ENCODE results near the gene GIGYF2. TPM values are rescaled to one million over a fixed set of nuclear protein-coding genes. Genes with fewer than 3 reads are reported as not detected.

GIGYF2 gene
- total RNA-seq, 1 experiment from 2014 or later: 97.2 TPM

- H3K36me3 ChIP-seq: no peaks in the 10 kb centered on the region
- no peak overlapping the region for H3K27ac ChIP-seq
- no peak overlapping the region for H3K4me3 ChIP-seq
- H3K4me1 ChIP-seq: peaks cover 5% of the 10 kb centered on the region; the same call in 1 of the 2 replicates
- H3K9me3 ChIP-seq (replicated peaks): no peaks in the 10 kb centered on the region
- no peak for DNase-seq
- peaks cover 4% of the 10 kb centered on the region; the same call in 1 of the 2 replicates for H3K27me3 ChIP-seq
Observed at GRCh38 chr2:232887171-232887850, 190.2 kb downstream of the GIGYF2 start.

- Histone ChIP-seq H3K27me3 (peaks cover 4% of the 10 kb centered on the region; the same call in 1 of the 2 replicates), H3K9me3 (replicated peaks) (no peaks in the 10 kb centered on the region), H3K27ac (no peak overlapping the region), H3K4me3 (no peak overlapping the region), H3K4me1 (peaks cover 5% of the 10 kb centered on the region; the same call in 1 of the 2 replicates), H3K36me3 (no peaks in the 10 kb centered on the region)
- no peak for DNase-seq
Observed at GRCh38 chr2:232888099-232888836, 191.1 kb downstream of the GIGYF2 start.

- Histone ChIP-seq H3K9me3 (replicated peaks) (no peaks in the 10 kb centered on the region), H3K36me3 (no peaks in the 10 kb centered on the region), H3K27me3 (peaks cover 4% of the 10 kb centered on the region; the same call in 1 of the 2 replicates), H3K27ac (no peak overlapping the region), H3K4me1 (peaks cover 5% of the 10 kb centered on the region; the same call in 1 of the 2 replicates), H3K4me3 (no peak overlapping the region)
- no peak for DNase-seq
Observed at GRCh38 chr2:232888839-232889529, 191.9 kb downstream of the GIGYF2 start.

- Histone ChIP-seq H3K9me3 (replicated peaks) (no peaks in the 10 kb centered on the region), H3K4me1 (peaks cover 5% of the 10 kb centered on the region; the same call in 1 of the 2 replicates), H3K27me3 (peaks cover 4% of the 10 kb centered on the region; the same call in 1 of the 2 replicates), H3K4me3 (no peak overlapping the region), H3K36me3 (no peaks in the 10 kb centered on the region), H3K27ac (no peak overlapping the region)
- no peak for DNase-seq
Observed at GRCh38 chr2:232889876-232890401, 192.8 kb downstream of the GIGYF2 start.

GRCh38 chr2:232890536-232890895, 193.4 kb downstream of the GIGYF2 start:
- no peaks in the 10 kb centered on the region for H3K9me3 ChIP-seq (replicated peaks)
- H3K27me3 ChIP-seq: peaks cover 2% of the 10 kb centered on the region; the same call in 1 of the 2 replicates
- H3K4me1 ChIP-seq: peaks cover 5% of the 10 kb centered on the region; the same call in 1 of the 2 replicates
- H3K36me3 ChIP-seq: no peaks in the 10 kb centered on the region
- no peak for DNase-seq
- peak overlapping the region; percentile 30 for H3K4me3 ChIP-seq
- no peak overlapping the region for H3K27ac ChIP-seq

- Histone ChIP-seq H3K27me3 (no peaks in the 10 kb centered on the region), H3K36me3 (no peaks in the 10 kb centered on the region)
- peak; percentile 56 to 66 for DNase-seq
Observed at GRCh38 chr2:232890896-232891601, 193.9 kb downstream of the GIGYF2 start.

GRCh38 chr2:232891621-232892071, 194.5 kb downstream of the GIGYF2 start:
- H3K9me3 ChIP-seq (replicated peaks): no peaks in the 10 kb centered on the region
- no peak overlapping the region for H3K4me3 ChIP-seq
- no peak overlapping the region for H3K27ac ChIP-seq
- DNase-seq: peak in 1 of 2 experiments; percentile 36
- H3K36me3 ChIP-seq: no peaks in the 10 kb centered on the region
- H3K27me3 ChIP-seq: no peaks in the 10 kb centered on the region
- H3K4me1 ChIP-seq: peaks cover 5% of the 10 kb centered on the region; the same call in 1 of the 2 replicates

More at GRCh38 chr2:232890896-232891601, 193.9 kb downstream of the GIGYF2 start:
- H3K4me3 ChIP-seq: peak overlapping the region; percentile 30
- H3K27ac ChIP-seq: no peak overlapping the region
- H3K9me3 ChIP-seq (replicated peaks): no peaks in the 10 kb centered on the region
- H3K4me1 ChIP-seq: peaks cover 5% of the 10 kb centered on the region; the same call in 1 of the 2 replicates

- H3K4me3 ChIP-seq: no peak overlapping the region
- no peaks in the 10 kb centered on the region for H3K9me3 ChIP-seq (replicated peaks)
- peaks cover 5% of the 10 kb centered on the region; the same call in 1 of the 2 replicates for H3K4me1 ChIP-seq
- no peaks in the 10 kb centered on the region for H3K36me3 ChIP-seq
- no peak for DNase-seq
- H3K27me3 ChIP-seq: no peaks in the 10 kb centered on the region
- H3K27ac ChIP-seq: no peak overlapping the region
Observed at GRCh38 chr2:232892221-232892620, 195.1 kb downstream of the GIGYF2 start.

GRCh38 chr2:232892843-232893242, 195.7 kb downstream of the GIGYF2 start:
- no peak for DNase-seq

GRCh38 chr2:232893834-232894233, 196.7 kb downstream of the GIGYF2 start:
- Histone ChIP-seq H3K4me3 (no peak overlapping the region), H3K4me1 (peaks cover 5% of the 10 kb centered on the region; the same call in 1 of the 2 replicates), H3K9me3 (replicated peaks) (no peaks in the 10 kb centered on the region), H3K36me3 (no peaks in the 10 kb centered on the region), H3K27me3 (no peaks in the 10 kb centered on the region), H3K27ac (no peak overlapping the region)
- DNase-seq: no peak

More at GRCh38 chr2:232892843-232893242, 195.7 kb downstream of the GIGYF2 start:
- Histone ChIP-seq H3K27ac (no peak overlapping the region), H3K36me3 (no peaks in the 10 kb centered on the region), H3K9me3 (replicated peaks) (no peaks in the 10 kb centered on the region), H3K27me3 (no peaks in the 10 kb centered on the region), H3K4me3 (no peak overlapping the region), H3K4me1 (peaks cover 5% of the 10 kb centered on the region; the same call in 1 of the 2 replicates)

GRCh38 chr2:232894251-232894650, 197.1 kb downstream of the GIGYF2 start:
- H3K27me3 ChIP-seq: no peaks in the 10 kb centered on the region
- H3K27ac ChIP-seq: no peak overlapping the region
- peaks cover 5% of the 10 kb centered on the region; the same call in 1 of the 2 replicates for H3K4me1 ChIP-seq
- no peaks in the 10 kb centered on the region for H3K9me3 ChIP-seq (replicated peaks)
- H3K36me3 ChIP-seq: no peaks in the 10 kb centered on the region
- DNase-seq: no peak
- no peak overlapping the region for H3K4me3 ChIP-seq

GRCh38 chr2:232894746-232895145, 197.6 kb downstream of the GIGYF2 start:
- H3K4me1 ChIP-seq: peaks cover 5% of the 10 kb centered on the region; the same call in 1 of the 2 replicates
- no peak overlapping the region for H3K4me3 ChIP-seq
- DNase-seq: no peak
- H3K9me3 ChIP-seq (replicated peaks): no peaks in the 10 kb centered on the region
- H3K27ac ChIP-seq: no peak overlapping the region
- no peaks in the 10 kb centered on the region for H3K36me3 ChIP-seq
- H3K27me3 ChIP-seq: no peaks in the 10 kb centered on the region

GRCh38 chr2:232896111-232896510, 199.0 kb downstream of the GIGYF2 start:
- Histone ChIP-seq H3K4me1 (no peaks in the 10 kb centered on the region; the same call in 1 of the 2 replicates), H3K9me3 (replicated peaks) (no peaks in the 10 kb centered on the region), H3K27ac (no peak overlapping the region), H3K27me3 (no peaks in the 10 kb centered on the region), H3K4me3 (no peak overlapping the region), H3K36me3 (no peaks in the 10 kb centered on the region)
- no peak for DNase-seq
